GM12878 (cell line): ENCODE results near the gene PALLD. TPM values are rescaled to one million over a fixed set of nuclear protein-coding genes. Genes with fewer than 3 reads are reported as not detected.

Experiments
- ATAC-seq: fragments of 200-7000 bp; cut with Tn5 transposase; 3 replicates; pipeline ENCODE4 v1.9.1; 2020; ENCODE audit warnings: mild to moderate bottlenecking, moderate library complexity
- BruUV-seq: library from RNA; stranded (reverse); fragments of 400-500 nt; replicated peaks from 2 replicates; lab custom pipeline; 2021; lab: Mats Ljungman, UMichigan
- CTCF ChIA-PET: fragments of 300-600 bp; sonication (Branson Sonifier 250); formaldehyde crosslinking; extraction: SDS; loops from one replicate; lab custom pipeline; 2021; ENCODE audit warnings: inconsistent platforms; lab: Yijun Ruan, JAX
- POLR2A ChIA-PET: fragments of 350-600 bp; formaldehyde crosslinking; extraction: SDS; loops from one replicate; lab custom pipeline; 2021; ENCODE audit warnings: inconsistent platforms; lab: Charles Lee
- RAD21 ChIA-PET: fragments of 300-600 bp; sonication (Branson Sonifier 250); formaldehyde crosslinking; loops from one replicate; lab custom pipeline; 2023; ENCODE audit warnings: antibody characterized with exemption; ENCODE audit not compliant: unreplicated experiment; lab: Charles Lee
- SMC1A ChIA-PET: fragments of 300-600 bp; sonication (Branson Sonifier 250); formaldehyde crosslinking; loops from one replicate; lab custom pipeline; 2023; ENCODE audit not compliant: unreplicated experiment, uncharacterized antibody; lab: Charles Lee
- DNase-seq: peaks from one replicate; pipeline ENCODE4 v3.0.0-alpha.2; 2011; ENCODE audit warnings: low read depth, low spot score
- FAIRE-seq: peaks from 3 replicates; lab custom pipeline; 2011; peaks lifted over from hg19 to GRCh38; lab: Jason Lieb, UNC
- H2AFZ ChIP-seq: 2 replicates; pipeline ENCODE4 v1.6.0; 2011; ENCODE audit warnings: low read depth, low read length, control low read depth; ENCODE audit not compliant: control insufficient read depth
- H3K27ac ChIP-seq: 2 replicates; pipeline ENCODE4 v1.5.1; 2011; ENCODE audit warnings: control low read depth; ENCODE audit not compliant: control insufficient read depth, insufficient read depth
- H3K27me3 ChIP-seq, 2 experiments: replicated peaks in 1 of 2; 2 replicates each; pipeline versions ENCODE4 v1.6.0 to v1.6.1; 2011; ENCODE audit warnings: low read length in 1 of 2; ENCODE audit not compliant: control insufficient read depth in 2 of 2, insufficient read depth in 2 of 2
- H3K36me3 ChIP-seq, 2 experiments: 2 replicates each; pipeline ENCODE4 v1.5.1; 2011; ENCODE audit warnings: low read length in 1 of 2; ENCODE audit not compliant: control insufficient read depth in 2 of 2, insufficient read depth in 2 of 2
- H3K4me1 ChIP-seq: 2 replicates; pipeline ENCODE4 v1.6.1; 2011; ENCODE audit warnings: mild to moderate bottlenecking, low read length, moderate library complexity, mixed read lengths; ENCODE audit not compliant: control insufficient read depth, insufficient read depth
- H3K4me2 ChIP-seq: 2 replicates; pipeline ENCODE4 v1.6.0; 2011; ENCODE audit warnings: control low read depth; ENCODE audit not compliant: control insufficient read depth, insufficient read depth
- H3K4me3 ChIP-seq: fragments of 200-600 bp; sonication (generic); 2 replicates; pipeline ENCODE4 v1.5.1; 2016
- H3K79me2 ChIP-seq: 2 replicates; pipeline ENCODE4 v1.6.0; 2011; ENCODE audit warnings: low read length; ENCODE audit not compliant: control insufficient read depth, insufficient read depth
- H3K9ac ChIP-seq: 2 replicates; pipeline ENCODE4 v1.8.0; 2011; ENCODE audit warnings: low read length, control low read depth, mixed read lengths; ENCODE audit not compliant: control insufficient read depth, insufficient read depth
- H3K9me3 ChIP-seq: replicated peaks from 3 replicates; pipeline ENCODE4 v1.5.1; 2011; ENCODE audit warnings: mild to moderate bottlenecking, low read length; ENCODE audit not compliant: control insufficient read depth, insufficient read depth
- H4K20me1 ChIP-seq: 2 replicates; pipeline ENCODE4 v1.6.0; 2011; ENCODE audit not compliant: control insufficient read depth, insufficient read depth
- BCL11A ChIP-seq: IDR thresholded peaks from 2 replicates; pipeline ENCODE4 v1.6.1; 2011; ENCODE audit warnings: low read depth, low read length
- CTCF ChIP-seq, 3 experiments: IDR thresholded peaks in 2 of 3; conservative IDR thresholded peaks in 1 of 3; 2 replicates each; pipeline ENCODE4 v1.5.1; 2011; ENCODE audit warnings: low read depth in 3 of 3, low read length in 3 of 3, mild to moderate bottlenecking in 3 of 3, control low read depth in 2 of 3, moderate library complexity in 2 of 3, inconsistent platforms in 1 of 3, mixed read lengths in 1 of 3; ENCODE audit not compliant: control insufficient read depth in 2 of 3, insufficient read depth in 1 of 3; ENCODE audit errors: extremely low read depth in 1 of 3
- E2F8 ChIP-seq: fragments of 450-650 bp; IDR thresholded peaks from 2 replicates; pipeline ENCODE4 v1.6.1; 2018; ENCODE audit warnings: mild to moderate bottlenecking, low read depth, moderate library complexity; ENCODE audit not compliant: partially characterized antibody
- HSF1 ChIP-seq: fragments of 150-350 bp; IDR thresholded peaks from 2 replicates; pipeline ENCODE4 v1.6.1; 2014; ENCODE audit warnings: mild to moderate bottlenecking, low read depth, low read length
- IKZF2 ChIP-seq, 2 experiments: fragments of 450-650 bp; IDR thresholded peaks; 2 replicates each; pipeline ENCODE4 v1.6.1; 2017; ENCODE audit warnings: mild to moderate bottlenecking in 2 of 2, moderate library complexity in 2 of 2
- JUND ChIP-seq: IDR thresholded peaks from 2 replicates; pipeline ENCODE4 v1.6.1; 2012; ENCODE audit warnings: low read depth, mild to moderate bottlenecking, low read length, improper control_type of control experiment, moderate library complexity
- NBN ChIP-seq: fragments of 450-650 bp; IDR thresholded peaks from 2 replicates; pipeline ENCODE4 v1.6.1; 2016
- RBBP5 ChIP-seq: fragments of 200-600 bp; sonication (generic); conservative IDR thresholded peaks from 2 replicates; pipeline ENCODE4 v1.6.1; 2016
- TBL1XR1 ChIP-seq: IDR thresholded peaks from 2 replicates; pipeline ENCODE4 v1.6.1; 2012; ENCODE audit warnings: low read depth, low read length, improper control_type of control experiment
- WGBS: methylation state at CpG from one replicate; pipeline ENCODE4 v1.1.6; 2016; ENCODE audit warnings: low lambda C conversion rate; ENCODE audit not compliant: insufficient replicate concordance, insufficient coverage; ENCODE audit errors: missing lambda C conversion rate; 5-methylcytosine and 5-hydroxymethylcytosine counted together
- in situ Hi-C: fragments of 300-500 bp; cut with MboI; formaldehyde crosslinking; loops from 9 replicates; pipeline ENCODE4 v1.14.3; 2018; ENCODE audit warnings: mixed read lengths
- intact Hi-C: fragments of 100-400 bp; cut with micrococcal nuclease; formaldehyde crosslinking; loops from one replicate; pipeline ENCODE4 v1.14.2; 2022; ENCODE audit not compliant: unreplicated experiment
- polyA plus RNA-seq, 11 experiments: library from polyadenylated mRNA; depleted of rRNA in 4 of 11; unstranded in 6 of 11; stranded (reverse) in 5 of 11; fragments of >200 nt; fragmentation: Nextera tagmentation in 4 of 11; fragmentation: Illumina TruSeq in 1 of 11; extraction: Ambion mirVana in 4 of 11; extraction: Trizol in 1 of 11; gene quantifications; 1 replicate in 1 of 11; 2 replicates in 10 of 11; pipeline versions ENCODE4 v1.2.1 to v1.2.3, GENCODE V29; 2011 to 2016; ENCODE audit warnings: inconsistent platforms in 2 of 11, missing spikeins in 2 of 11, low read depth in 1 of 11
- total RNA-seq, 4 experiments: library from RNA; depleted of rRNA in 3 of 4; stranded (reverse); fragments of >200 nt in 3 of 4; fragmentation: Illumina TruSeq in 1 of 4; extraction: Trizol in 1 of 4; gene quantifications; 2 replicates each; pipeline versions ENCODE4 v1.2.1 to v1.2.3, GENCODE V29; 2013 to 2021
- TF ChIP-seq, protein P1 (sequence below): IDR thresholded peaks from 2 replicates; pipeline ENCODE4 v1.6.1; 2012; ENCODE audit warnings: improper control_type of control experiment, low read depth, low read length; ENCODE audit not compliant: insufficient replicate concordance

Gene PALLD
- total and polyA plus RNA-seq, 10 of the 15 experiments (the other 5 are each of a cell fraction or from before 2014, with no cell fraction given): 1.0 to 7.7 (median 1.7) TPM

- WGBS: 36% methylated on average over 4 of the region's 4 CpGs
- Histone ChIP-seq H3K4me3 (no peak overlapping the region), H3K4me2 (no peak overlapping the region), H3K36me3 (no peaks in the 10 kb centered on the region), H3K9me3 (no peaks in the 10 kb centered on the region), H3K4me1 (no peaks in the 10 kb centered on the region), H2AFZ (no peak overlapping the region), H4K20me1 (no peaks in the 10 kb centered on the region), H3K27ac (no peak overlapping the region), H3K9ac (no peak overlapping the region), H3K27me3 (peaks cover 0 to 1% of the 10 kb centered on the region in 2 experiments; a peak in 1 of 4 replicates), H3K79me2 (no peaks in the 10 kb centered on the region)
- no TSS peak for BruUV-seq
- intact Hi-C loops (no loop called here), in situ Hi-C loops (no loop called here)
- no peak for ATAC-seq
- no peak for FAIRE-seq
- SMC1A ChIA-PET: interaction anchor here (1.2 to 1.4 kb wide), 2 partner anchors 13 to 15 kb away, joined by 3 to 5 read pairs; no protein-coding TSS in a partner anchor
- CTCF ChIA-PET: interaction anchor here (0.7 to 0.8 kb wide), 2 partner anchors 13 to 14 kb away, joined by 3 read pairs; no protein-coding TSS in a partner anchor
- RAD21 ChIA-PET: no interaction called here
- POLR2A ChIA-PET: no interaction called here
- DNase-seq: no peak
- no peak for TF ChIP-seq JUND
- TF ChIP-seq NBN: no peak
- TF ChIP-seq CTCF (IDR thresholded peaks at IDR 0.05 in 2 of 3, conservative IDR thresholded peaks at IDR 0.05 in 1 of 3; ENCODE audit: control insufficient read depth in 2 of 3, extremely low read depth in 1 of 3, insufficient read depth in 1 of 3, low read depth in 3 of 3, low read length in 3 of 3): no peak
- TF ChIP-seq, protein P1, sequence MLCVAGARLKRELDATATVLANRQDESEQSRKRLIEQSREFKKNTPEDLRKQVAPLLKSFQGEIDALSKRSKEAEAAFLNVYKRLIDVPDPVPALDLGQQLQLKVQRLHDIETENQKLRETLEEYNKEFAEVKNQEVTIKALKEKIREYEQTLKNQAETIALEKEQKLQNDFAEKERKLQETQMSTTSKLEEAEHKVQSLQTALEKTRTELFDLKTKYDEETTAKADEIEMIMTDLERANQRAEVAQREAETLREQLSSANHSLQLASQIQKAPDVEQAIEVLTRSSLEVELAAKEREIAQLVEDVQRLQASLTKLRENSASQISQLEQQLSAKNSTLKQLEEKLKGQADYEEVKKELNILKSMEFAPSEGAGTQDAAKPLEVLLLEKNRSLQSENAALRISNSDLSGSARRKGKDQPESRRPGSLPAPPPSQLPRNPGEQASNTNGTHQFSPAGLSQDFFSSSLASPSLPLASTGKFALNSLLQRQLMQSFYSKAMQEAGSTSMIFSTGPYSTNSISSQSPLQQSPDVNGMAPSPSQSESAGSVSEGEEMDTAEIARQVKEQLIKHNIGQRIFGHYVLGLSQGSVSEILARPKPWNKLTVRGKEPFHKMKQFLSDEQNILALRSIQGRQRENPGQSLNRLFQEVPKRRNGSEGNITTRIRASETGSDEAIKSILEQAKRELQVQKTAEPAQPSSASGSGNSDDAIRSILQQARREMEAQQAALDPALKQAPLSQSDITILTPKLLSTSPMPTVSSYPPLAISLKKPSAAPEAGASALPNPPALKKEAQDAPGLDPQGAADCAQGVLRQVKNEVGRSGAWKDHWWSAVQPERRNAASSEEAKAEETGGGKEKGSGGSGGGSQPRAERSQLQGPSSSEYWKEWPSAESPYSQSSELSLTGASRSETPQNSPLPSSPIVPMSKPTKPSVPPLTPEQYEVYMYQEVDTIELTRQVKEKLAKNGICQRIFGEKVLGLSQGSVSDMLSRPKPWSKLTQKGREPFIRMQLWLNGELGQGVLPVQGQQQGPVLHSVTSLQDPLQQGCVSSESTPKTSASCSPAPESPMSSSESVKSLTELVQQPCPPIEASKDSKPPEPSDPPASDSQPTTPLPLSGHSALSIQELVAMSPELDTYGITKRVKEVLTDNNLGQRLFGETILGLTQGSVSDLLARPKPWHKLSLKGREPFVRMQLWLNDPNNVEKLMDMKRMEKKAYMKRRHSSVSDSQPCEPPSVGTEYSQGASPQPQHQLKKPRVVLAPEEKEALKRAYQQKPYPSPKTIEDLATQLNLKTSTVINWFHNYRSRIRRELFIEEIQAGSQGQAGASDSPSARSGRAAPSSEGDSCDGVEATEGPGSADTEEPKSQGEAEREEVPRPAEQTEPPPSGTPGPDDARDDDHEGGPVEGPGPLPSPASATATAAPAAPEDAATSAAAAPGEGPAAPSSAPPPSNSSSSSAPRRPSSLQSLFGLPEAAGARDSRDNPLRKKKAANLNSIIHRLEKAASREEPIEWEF: no peak
- no peak for TF ChIP-seq HSF1
- TF ChIP-seq E2F8: no peak
- TF ChIP-seq BCL11A: no peak
- no peak for TF ChIP-seq RBBP5
- no peak for TF ChIP-seq IKZF2 (IDR thresholded peaks at IDR 0.05)
- TF ChIP-seq TBL1XR1: no peak
Observed at GRCh38 chr4:168696826-168697225, 200.0 kb downstream of the PALLD start.
